ENCODE measurements around the gene SPG7. TPM values are rescaled to one million over a fixed set of nuclear protein-coding genes. Genes with fewer than 3 reads are reported as not detected.

The SPG7 gene
- total and polyA plus RNA-seq, 2 donors (not counting 1 experiment from before 2014, with no cell fraction given): 35.1 to 107 TPM

DNA sequence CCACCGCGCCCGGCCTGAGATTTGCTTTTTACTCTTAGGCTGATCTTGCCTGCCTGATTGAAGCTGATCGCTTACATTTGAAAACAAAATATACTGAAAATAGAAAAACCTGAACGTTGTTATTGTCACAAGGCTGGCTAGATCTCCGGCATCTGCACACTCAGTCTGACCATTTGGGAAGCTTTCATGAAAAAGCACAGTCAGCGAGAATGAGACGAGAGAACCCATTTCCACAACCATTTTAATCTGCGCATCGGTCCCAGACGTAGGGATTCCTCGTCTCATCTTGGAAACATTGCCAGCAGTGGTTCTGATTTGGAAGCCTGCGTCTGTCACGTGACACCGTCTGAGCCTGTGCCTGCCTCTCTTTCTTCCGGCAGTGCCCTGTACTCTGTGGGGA is 20.9 kb downstream of the SPG7 start:
- Histone ChIP-seq H3K4me2 (ENCODE audit: extremely low read depth, insufficient read depth, low read length) (no peak overlapping the region), H3K79me2 (ENCODE audit: control insufficient read depth, insufficient read depth, low read length) (peaks cover 3% of the 10 kb centered on the region), H3K27me3 (ENCODE audit: control insufficient read depth, insufficient read depth, low read length) (no peaks in the 10 kb centered on the region), H2AFZ (ENCODE audit: low read length) (no peak overlapping the region), H3K9ac (ENCODE audit: insufficient read depth, low read length) (no peak overlapping the region), H4K20me1 (ENCODE audit: control insufficient read depth, extremely low read depth, insufficient read depth, low read length) (no peaks in the 10 kb centered on the region), H3K9me3 (ENCODE audit: control insufficient read depth, insufficient read depth, low read depth, low read length) (no peaks in the 10 kb centered on the region), H3K36me3 (ENCODE audit: control insufficient read depth, insufficient read depth, low read length) (peaks cover 28% of the 10 kb centered on the region), H3K4me1 (ENCODE audit: control insufficient read depth, extremely low read depth, insufficient read depth, low read length) (no peaks in the 10 kb centered on the region), H3K27ac (ENCODE audit: insufficient read depth, low read length) (no peak overlapping the region), H3K4me3 (replicated peaks in 1 of 4; ENCODE audit: control extremely low read depth in 1 of 4, insufficient read depth in 1 of 4, low read depth in 3 of 4, low read length in 4 of 4) (no peak overlapping the region)
- DNase-seq (ENCODE audit: low read depth in 2 of 2): no peak
- TF ChIP-seq, protein P1, sequence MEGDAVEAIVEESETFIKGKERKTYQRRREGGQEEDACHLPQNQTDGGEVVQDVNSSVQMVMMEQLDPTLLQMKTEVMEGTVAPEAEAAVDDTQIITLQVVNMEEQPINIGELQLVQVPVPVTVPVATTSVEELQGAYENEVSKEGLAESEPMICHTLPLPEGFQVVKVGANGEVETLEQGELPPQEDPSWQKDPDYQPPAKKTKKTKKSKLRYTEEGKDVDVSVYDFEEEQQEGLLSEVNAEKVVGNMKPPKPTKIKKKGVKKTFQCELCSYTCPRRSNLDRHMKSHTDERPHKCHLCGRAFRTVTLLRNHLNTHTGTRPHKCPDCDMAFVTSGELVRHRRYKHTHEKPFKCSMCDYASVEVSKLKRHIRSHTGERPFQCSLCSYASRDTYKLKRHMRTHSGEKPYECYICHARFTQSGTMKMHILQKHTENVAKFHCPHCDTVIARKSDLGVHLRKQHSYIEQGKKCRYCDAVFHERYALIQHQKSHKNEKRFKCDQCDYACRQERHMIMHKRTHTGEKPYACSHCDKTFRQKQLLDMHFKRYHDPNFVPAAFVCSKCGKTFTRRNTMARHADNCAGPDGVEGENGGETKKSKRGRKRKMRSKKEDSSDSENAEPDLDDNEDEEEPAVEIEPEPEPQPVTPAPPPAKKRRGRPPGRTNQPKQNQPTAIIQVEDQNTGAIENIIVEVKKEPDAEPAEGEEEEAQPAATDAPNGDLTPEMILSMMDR (conservative IDR thresholded peaks at IDR 0.05 in 1 of 2, IDR thresholded peaks at IDR 0.05 in 1 of 2; ENCODE audit: low read depth in 1 of 2, low read length in 2 of 2): no peak
- TF ChIP-seq EZH2 (IDR thresholded peaks at IDR 0.05; ENCODE audit: low read length, missing control alignments): no peak

DNA sequence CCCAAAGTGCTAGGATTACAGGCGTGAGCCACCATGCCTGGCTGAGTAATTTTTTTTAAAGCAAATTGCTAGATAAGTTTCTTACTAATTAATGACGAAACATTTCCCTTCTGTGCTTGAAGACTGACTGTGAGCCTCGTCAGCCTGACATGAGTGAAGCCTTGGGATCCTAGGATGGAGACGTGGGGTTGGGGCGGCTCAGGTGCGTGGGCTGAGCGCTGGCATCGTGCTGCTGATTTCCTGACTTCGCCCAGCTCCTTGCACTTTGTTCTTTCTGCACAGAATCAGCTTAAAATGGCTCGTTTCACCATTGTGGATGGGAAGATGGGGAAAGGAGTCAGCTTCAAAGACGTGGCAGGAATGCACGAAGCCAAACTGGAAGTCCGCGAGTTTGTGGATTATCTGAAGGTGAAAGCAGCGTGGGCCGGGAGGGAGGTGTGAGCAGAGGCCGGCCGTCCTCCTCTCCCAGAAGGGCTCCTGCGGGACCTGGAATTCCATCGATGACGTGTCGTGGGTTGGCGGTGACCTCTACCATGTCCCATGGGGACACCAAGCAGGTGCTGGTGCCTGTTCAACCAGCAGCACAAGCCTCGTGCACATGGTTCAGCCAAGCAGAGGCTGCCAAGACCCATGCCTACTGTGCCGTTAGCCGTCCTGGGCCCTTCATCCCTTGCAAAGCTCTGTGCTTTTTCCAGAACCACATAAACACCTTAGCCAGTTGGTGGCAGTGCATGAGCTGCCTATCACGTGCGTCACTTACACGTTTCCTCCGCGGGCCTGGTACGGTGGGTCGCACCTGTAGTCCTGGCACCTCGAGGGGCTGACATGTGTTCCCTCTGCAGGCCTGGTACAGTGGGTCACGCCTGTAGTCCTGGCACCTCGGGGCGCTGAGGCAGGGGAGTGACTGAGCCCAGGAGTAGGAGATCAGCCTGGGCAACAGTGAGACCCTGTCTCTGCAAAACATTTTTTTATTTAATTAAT is 22.5 kb downstream of the SPG7 start:
- peaks cover 4% of the 10 kb centered on the region for H3K79me2 ChIP-seq (ENCODE audit: control insufficient read depth, insufficient read depth, low read length)
- no peaks in the 10 kb centered on the region for H4K20me1 ChIP-seq (ENCODE audit: control insufficient read depth, extremely low read depth, insufficient read depth, low read length)
- no peak overlapping the region for H2AFZ ChIP-seq (ENCODE audit: low read length)
- TF ChIP-seq, protein P1 (conservative IDR thresholded peaks at IDR 0.05 in 1 of 2, IDR thresholded peaks at IDR 0.05 in 1 of 2; ENCODE audit: low read depth in 1 of 2, low read length in 2 of 2): no peak
- TF ChIP-seq EZH2 (IDR thresholded peaks at IDR 0.05; ENCODE audit: low read length, missing control alignments): no peak
- H3K27me3 ChIP-seq (ENCODE audit: control insufficient read depth, insufficient read depth, low read length): no peaks in the 10 kb centered on the region
- H3K4me1 ChIP-seq (ENCODE audit: control insufficient read depth, extremely low read depth, insufficient read depth, low read length): no peaks in the 10 kb centered on the region
- H3K9ac ChIP-seq (ENCODE audit: insufficient read depth, low read length): no peak overlapping the region
- DNase-seq (ENCODE audit: low read depth in 2 of 2): no peak
- peaks cover 32% of the 10 kb centered on the region for H3K36me3 ChIP-seq (ENCODE audit: control insufficient read depth, insufficient read depth, low read length)
- H3K9me3 ChIP-seq (ENCODE audit: control insufficient read depth, insufficient read depth, low read depth, low read length): no peaks in the 10 kb centered on the region
- no peak overlapping the region for H3K4me3 ChIP-seq (replicated peaks in 1 of 4; ENCODE audit: control extremely low read depth in 1 of 4, insufficient read depth in 1 of 4, low read depth in 3 of 4, low read length in 4 of 4)
- H3K27ac ChIP-seq (ENCODE audit: insufficient read depth, low read length): no peak overlapping the region
- H3K4me2 ChIP-seq (ENCODE audit: extremely low read depth, insufficient read depth, low read length): no peak overlapping the region

DNA sequence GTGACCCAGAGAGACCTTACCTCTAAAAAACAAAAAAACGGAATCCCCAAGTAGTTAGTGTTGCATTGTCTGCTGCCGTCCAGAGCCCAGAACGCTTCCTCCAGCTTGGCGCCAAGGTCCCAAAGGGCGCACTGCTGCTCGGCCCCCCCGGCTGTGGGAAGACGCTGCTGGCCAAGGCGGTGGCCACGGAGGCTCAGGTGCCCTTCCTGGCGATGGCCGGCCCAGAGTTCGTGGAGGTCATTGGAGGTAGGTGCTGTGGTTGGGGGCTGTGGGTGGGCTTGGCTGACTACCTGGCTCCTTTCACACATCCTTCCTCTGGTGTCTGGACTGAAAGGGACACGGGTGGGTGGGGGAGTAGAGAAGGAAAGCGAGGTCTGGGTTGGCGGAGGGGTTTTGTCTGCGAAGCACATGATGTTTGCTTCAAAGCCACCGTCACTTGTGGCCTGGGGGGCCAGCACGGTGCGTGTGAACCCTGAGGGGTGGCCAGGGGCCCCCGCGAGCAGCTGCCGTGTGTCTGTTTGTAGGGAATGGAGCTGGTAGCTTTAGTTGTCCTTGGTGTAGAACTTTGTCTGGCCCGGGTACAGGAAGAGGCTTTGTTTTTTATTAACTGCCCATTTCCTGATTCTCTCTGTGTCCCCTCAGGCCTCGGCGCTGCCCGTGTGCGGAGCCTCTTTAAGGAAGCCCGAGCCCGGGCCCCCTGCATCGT is 23.8 kb downstream of the SPG7 start:
- no peak for DNase-seq (ENCODE audit: low read depth in 2 of 2)
- Histone ChIP-seq H3K27me3 (ENCODE audit: control insufficient read depth, insufficient read depth, low read length) (no peaks in the 10 kb centered on the region), H3K9ac (ENCODE audit: insufficient read depth, low read length) (no peak overlapping the region), H3K79me2 (ENCODE audit: control insufficient read depth, insufficient read depth, low read length) (peaks cover 4% of the 10 kb centered on the region), H3K36me3 (ENCODE audit: control insufficient read depth, insufficient read depth, low read length) (peaks cover 32% of the 10 kb centered on the region), H4K20me1 (ENCODE audit: control insufficient read depth, extremely low read depth, insufficient read depth, low read length) (no peaks in the 10 kb centered on the region), H3K27ac (ENCODE audit: insufficient read depth, low read length) (no peak overlapping the region), H2AFZ (ENCODE audit: low read length) (no peak overlapping the region), H3K4me1 (ENCODE audit: control insufficient read depth, extremely low read depth, insufficient read depth, low read length) (no peaks in the 10 kb centered on the region), H3K4me2 (ENCODE audit: extremely low read depth, insufficient read depth, low read length) (no peak overlapping the region), H3K4me3 (replicated peaks in 1 of 4; ENCODE audit: control extremely low read depth in 1 of 4, insufficient read depth in 1 of 4, low read depth in 3 of 4, low read length in 4 of 4) (no peak overlapping the region), H3K9me3 (ENCODE audit: control insufficient read depth, insufficient read depth, low read depth, low read length) (no peaks in the 10 kb centered on the region)
- TF ChIP-seq EZH2 (IDR thresholded peaks at IDR 0.05; ENCODE audit: low read length, missing control alignments): no peak
- TF ChIP-seq, protein P1 (conservative IDR thresholded peaks at IDR 0.05 in 1 of 2, IDR thresholded peaks at IDR 0.05 in 1 of 2; ENCODE audit: low read depth in 1 of 2, low read length in 2 of 2): no peak
